HCT116 (cell line): ENCODE data around the gene BRICD5. TPM values are rescaled to one million over a fixed set of nuclear protein-coding genes. Genes with fewer than 3 reads are reported as not detected.

Experiments used
- ATAC-seq: fragments of 200-7000 bp; cut with Tn5 transposase; 2 replicates; pipeline ENCODE4 v1.9.1; 2020; ENCODE audit warnings: mild to moderate bottlenecking, moderate library complexity
- BruUV-seq: library from RNA; stranded (reverse); fragments of 400-500 nt; replicated peaks from 2 replicates; lab custom pipeline; 2021; lab: Mats Ljungman, UMichigan
- CTCF ChIA-PET: fragments of 300-600 bp; sonication (Branson Sonifier 250); formaldehyde crosslinking; loops from one replicate; lab custom pipeline; 2021; ENCODE audit warnings: antibody characterized with exemption; lab: Charles Lee
- POLR2A ChIA-PET: fragments of 300-600, 350-600 bp; sonication (Branson Sonifier 250); formaldehyde crosslinking; loops from one replicate; lab custom pipeline; 2021; ENCODE audit warnings: antibody characterized with exemption; lab: Charles Lee
- RAD21 ChIA-PET, 2 experiments: fragments of 300-600 bp; sonication (Branson Sonifier 250); formaldehyde crosslinking; loops; one replicate each; lab custom pipeline; 2023; ENCODE audit warnings: low total read pairs in 2 of 2; ENCODE audit not compliant: uncharacterized antibody in 2 of 2, unreplicated experiment in 2 of 2, low non-redundant PET in 1 of 2; lab: Charles Lee
- DNase-seq: peaks from one replicate; pipeline ENCODE4 v3.0.0-alpha.2; 2010; ENCODE audit warnings: low read depth, low spot score
- H2AFZ ChIP-seq: fragments of 200-600 bp; shearing (Covaris generic), sonication (generic); 2 replicates; pipeline ENCODE4 v1.6.1; 2017; ENCODE audit warnings: low read depth, mixed run types, mixed read lengths, antibody characterized with exemption, low read length; ENCODE audit not compliant: poor library complexity, severe bottlenecking
- H3K27ac ChIP-seq: 2 replicates; pipeline ENCODE4 v1.5.1; 2012; ENCODE audit warnings: low read depth, low read length
- H3K27me3 ChIP-seq: fragments of 200-600 bp; sonication (generic); 2 replicates; pipeline ENCODE4 v1.6.1; 2016; ENCODE audit warnings: mixed run types, low read length, mixed read lengths; ENCODE audit not compliant: insufficient read depth
- H3K36me3 ChIP-seq, 2 experiments: fragments of 200-500 bp in 1 of 2; fragments of 200-600 bp in 1 of 2; sonication (Bioruptor generic) in 1 of 2; sonication (generic) in 1 of 2; 2 replicates each; pipeline versions ENCODE4 v1.5.1 to v1.6.1; 2014 to 2016; ENCODE audit warnings: low read length in 2 of 2, inconsistent platforms in 1 of 2, mixed read lengths in 1 of 2, mixed run types in 1 of 2; ENCODE audit not compliant: insufficient read depth in 2 of 2, control insufficient read depth in 1 of 2
- H3K4me1 ChIP-seq, 2 experiments: fragments of 200-600 bp in 1 of 2; sonication (generic) in 1 of 2; 2 replicates each; pipeline versions ENCODE4 v1.5.1 to v1.6.1; 2012 to 2017; ENCODE audit warnings: low read length in 2 of 2, inconsistent platforms in 1 of 2, mild to moderate bottlenecking in 1 of 2, mixed read lengths in 1 of 2, mixed run types in 1 of 2, moderate library complexity in 1 of 2; ENCODE audit not compliant: insufficient read depth in 2 of 2, control insufficient read depth in 1 of 2
- H3K4me2 ChIP-seq: fragments of 200-600 bp; sonication (generic); 2 replicates; pipeline ENCODE4 v1.6.1; 2017; ENCODE audit warnings: mixed run types, low read length, mixed read lengths
- H3K4me3 ChIP-seq, 2 experiments: fragments of 200-600 bp in 1 of 2; sonication (generic) in 1 of 2; replicated peaks in 1 of 2; 2 replicates each; pipeline ENCODE4 v1.5.1; 2011 to 2016; ENCODE audit warnings: low read length in 2 of 2, control low read depth in 1 of 2, low read depth in 1 of 2, mild to moderate bottlenecking in 1 of 2, mixed read lengths in 1 of 2, mixed run types in 1 of 2
- H3K79me2 ChIP-seq: fragments of 200-600 bp; sonication (generic); 2 replicates; pipeline ENCODE4 v1.6.1; 2017; ENCODE audit warnings: mild to moderate bottlenecking, mixed run types, low read length, moderate library complexity, mixed read lengths; ENCODE audit not compliant: insufficient read depth
- H3K9ac ChIP-seq: fragments of 200-600 bp; sonication (generic); 2 replicates; pipeline ENCODE4 v1.6.1; 2016; ENCODE audit warnings: low read length, mixed read lengths
- H3K9me2 ChIP-seq: fragments of 200-600 bp; sonication (generic), shearing (Covaris generic); 2 replicates; pipeline ENCODE4 v1.6.1; 2017; ENCODE audit warnings: mixed run types, mild to moderate bottlenecking, moderate library complexity; ENCODE audit not compliant: insufficient read depth
- H3K9me3 ChIP-seq, 2 experiments: fragments of 200-500 bp in 1 of 2; fragments of 200-600 bp in 1 of 2; sonication (Bioruptor generic) in 1 of 2; sonication (generic) in 1 of 2; 2 replicates each; pipeline ENCODE4 v1.6.1; 2014 to 2017; ENCODE audit warnings: low read length in 2 of 2, mixed read lengths in 2 of 2, inconsistent platforms in 1 of 2, low read depth in 1 of 2, mild to moderate bottlenecking in 1 of 2, mixed run types in 1 of 2, moderate library complexity in 1 of 2; ENCODE audit not compliant: control insufficient read depth in 1 of 2, insufficient read depth in 1 of 2
- H4K20me1 ChIP-seq: fragments of 200-600 bp; sonication (generic), shearing (Covaris generic); 2 replicates; pipeline ENCODE4 v1.6.1; 2017; ENCODE audit warnings: mixed run types, mild to moderate bottlenecking, moderate library complexity; ENCODE audit not compliant: insufficient read depth
- ATF3 ChIP-seq: IDR thresholded peaks from 2 replicates; pipeline ENCODE4 v1.6.1; 2012
- CBX3 ChIP-seq: IDR thresholded peaks from 2 replicates; pipeline ENCODE4 v1.6.1; 2012; ENCODE audit warnings: low read depth
- CEBPB ChIP-seq: IDR thresholded peaks from 2 replicates; pipeline ENCODE4 v1.6.1; 2012; ENCODE audit warnings: low read depth
- EGR1 ChIP-seq: IDR thresholded peaks from 2 replicates; pipeline ENCODE4 v1.6.1; 2012; ENCODE audit warnings: low read depth
- ELF1 ChIP-seq: IDR thresholded peaks from 2 replicates; pipeline ENCODE4 v1.6.1; 2012; ENCODE audit warnings: low read depth, borderline replicate concordance
- EZH2 ChIP-seq: fragments of 200-600 bp; sonication (generic); IDR thresholded peaks from 2 replicates; pipeline ENCODE4 v1.6.1; 2017; ENCODE audit warnings: antibody characterized with exemption, mixed run types
- MAX ChIP-seq: IDR thresholded peaks from 2 replicates; pipeline ENCODE4 v1.6.1; 2012
- POLR2A ChIP-seq: IDR thresholded peaks from 2 replicates; pipeline ENCODE4 v1.7.0; 2011; ENCODE audit warnings: borderline replicate concordance; ENCODE audit not compliant: insufficient read depth, insufficient read length; ENCODE audit errors: extremely low read depth
- RAD21 ChIP-seq: IDR thresholded peaks from 2 replicates; pipeline ENCODE4 v1.6.1; 2012; ENCODE audit warnings: low read depth, mild to moderate bottlenecking
- REST ChIP-seq: IDR thresholded peaks from 2 replicates; pipeline ENCODE4 v1.6.1; 2012; ENCODE audit warnings: low read depth
- SP1 ChIP-seq: IDR thresholded peaks from 2 replicates; pipeline ENCODE4 v1.6.1; 2012; ENCODE audit warnings: low read depth
- SRF ChIP-seq: IDR thresholded peaks from 2 replicates; pipeline ENCODE4 v1.6.1; 2012; ENCODE audit warnings: low read depth
- TCF7L2 ChIP-seq: IDR thresholded peaks from 2 replicates; pipeline ENCODE4 v1.7.0; 2011; ENCODE audit warnings: borderline replicate concordance, inconsistent platforms; ENCODE audit not compliant: insufficient read depth, insufficient read length; ENCODE audit errors: extremely low read depth
- ZBTB33 ChIP-seq: IDR thresholded peaks from 2 replicates; pipeline ENCODE4 v1.6.1; 2011; ENCODE audit warnings: mild to moderate bottlenecking, low read length, moderate library complexity; ENCODE audit not compliant: insufficient replicate concordance; ENCODE audit errors: extremely low read depth
- ZFX ChIP-seq: fragments of 450-650 bp; IDR thresholded peaks from 2 replicates; pipeline ENCODE4 v1.6.1; 2017
- ZNF274 ChIP-seq: fragments of 200-500 bp; sonication (Bioruptor generic); IDR thresholded peaks from 2 replicates; pipeline ENCODE4 v1.6.1; 2014; ENCODE audit warnings: mild to moderate bottlenecking, low read depth, low read length, inconsistent platforms
- intact Hi-C: fragments of 100-400 bp; cut with micrococcal nuclease; formaldehyde crosslinking; loops from 2 replicates; pipeline ENCODE4 v1.10.0; 2022
- total RNA-seq: library from RNA; stranded (reverse); gene quantifications from one replicate; pipeline ENCODE4 v1.2.1, GENCODE V29; 2021; ENCODE audit not compliant: unreplicated experiment

BRICD5 gene
- total RNA-seq, 1 experiment from 2014 or later, result 9.8 TPM

- Histone ChIP-seq H2AFZ (no peak overlapping the region), H3K9me2 (no peaks in the 10 kb centered on the region), H3K9me3 (no peaks in the 10 kb centered on the region), H3K27ac (no peak overlapping the region), H3K79me2 (no peaks in the 10 kb centered on the region), H3K9ac (no peak overlapping the region), H3K36me3 (peaks cover 0 to 6% of the 10 kb centered on the region in 2 experiments; a peak in 2 of 4 replicates), H3K4me2 (no peak overlapping the region), H3K4me1 (peaks cover 0 to 5% of the 10 kb centered on the region in 2 experiments; a peak in 1 of 4 replicates), H3K4me3 (no peak overlapping the region), H4K20me1 (no peaks in the 10 kb centered on the region), H3K27me3 (no peaks in the 10 kb centered on the region)
- POLR2A ChIA-PET, result no interaction called here
- no TSS peak for BruUV-seq
- RAD21 ChIA-PET, result no interaction called here
- no peak for ATAC-seq
- intact Hi-C loops, result no loop called here
- TF ChIP-seq POLR2A (no peak), ZFX (no peak), CEBPB (no peak), SP1 (no peak), TCF7L2 (no peak), ZNF274 (no peak)
- CTCF ChIA-PET, result no interaction called here
- DNase-seq, result no peak
Measured at GRCh38 chr16:2180461-2180860, 30.2 kb downstream of the BRICD5 start.

GRCh38 chr16:2179576-2179975 is 31.1 kb downstream of the BRICD5 start:
- ChIA-PET RAD21 (no interaction called here), CTCF (no interaction called here), POLR2A (no interaction called here)
- Histone ChIP-seq H4K20me1 (no peaks in the 10 kb centered on the region), H2AFZ (no peak overlapping the region), H3K4me1 (peaks cover 0 to 5% of the 10 kb centered on the region in 2 experiments; a peak in 1 of 4 replicates), H3K27me3 (no peaks in the 10 kb centered on the region), H3K9ac (no peak overlapping the region), H3K9me3 (no peaks in the 10 kb centered on the region), H3K79me2 (no peaks in the 10 kb centered on the region), H3K27ac (no peak overlapping the region), H3K4me3 (no peak overlapping the region), H3K36me3 (peaks cover 3 to 13% of the 10 kb centered on the region in 2 experiments; a peak in 2 of 4 replicates), H3K9me2 (no peaks in the 10 kb centered on the region), H3K4me2 (no peak overlapping the region)
- ATAC-seq (no peak), DNase-seq (no peak)
- BruUV-seq, result no TSS peak
- intact Hi-C loops, result no loop called here
- TF ChIP-seq CBX3 (no peak), ZBTB33 (no peak), CEBPB (no peak), ELF1 (no peak), RAD21 (no peak), POLR2A (no peak), MAX (no peak), EGR1 (no peak), SRF (no peak), REST (no peak), ATF3 (no peak), SP1 (no peak), EZH2 (no peak)
